Right ventricle myocardium inferior (tissue), 1 donor: ENCODE results near the gene GOLGA5. TPM values are rescaled to one million over a fixed set of nuclear protein-coding genes. Genes with fewer than 3 reads are reported as not detected.

Source experiments
- ATAC-seq: fragments of 200-7000 bp; cut with Tn5 transposase; one replicate; pipeline ENCODE4 v1.9.1; 2020; ENCODE audit warnings: mild to moderate bottlenecking, moderate library complexity
- DNase-seq: peaks from one replicate; pipeline ENCODE4 v3.0.0; 2021; ENCODE audit errors: missing footprints
- intact Hi-C: fragments of 100-400 bp; cut with DNase I; formaldehyde crosslinking; loops from one replicate; pipeline ENCODE4 v1.11.0; 2022
- total RNA-seq: library from RNA; stranded (reverse); fragmentation: NEBNext Ultra II Directional; extraction: Animal tissue kit (Norgen Biotek cat#: 25700); gene quantifications from one replicate; pipeline ENCODE4 v1.2.1, GENCODE V29; 2021
- donor health status: DM: no; HTN: yes; CAD: no; lungs with severe emphysema.

The GOLGA5 gene
- total RNA-seq, 1 donor from 2014 or later = 18.9 TPM

- intact Hi-C loops = no loop called here
- ATAC-seq = no peak
These were observed 68.0 kb downstream of the GOLGA5 start for GRCh38 chr14:92861856-92862745.

GRCh38 chr14:92863286-92864080, 69.4 kb downstream of the GOLGA5 start:
- ATAC-seq (no peak), DNase-seq (no peak)
- intact Hi-C loops = no loop called here

More at GRCh38 chr14:92861856-92862745, 68.0 kb downstream of the GOLGA5 start:
- no peak for DNase-seq

DNA sequence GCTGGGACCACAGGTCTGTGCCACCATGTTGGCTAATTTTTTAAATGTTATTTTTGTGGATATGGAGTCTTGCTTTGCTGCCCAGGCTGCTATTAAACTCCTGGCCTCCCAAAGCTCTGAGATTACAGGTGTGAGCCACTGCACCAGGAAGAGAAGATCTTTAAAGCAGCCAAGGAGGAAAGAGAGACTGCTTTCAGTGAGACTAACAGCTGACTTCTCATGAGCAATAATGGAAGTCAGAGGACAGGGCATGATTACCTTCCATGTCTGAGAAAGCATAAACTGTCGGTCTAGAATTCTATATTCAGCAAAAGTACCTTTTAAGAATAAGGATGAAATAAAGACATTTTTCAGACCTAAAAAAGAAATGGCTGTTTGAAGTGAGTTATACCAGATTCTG, 71.6 kb downstream of the GOLGA5 start:
- intact Hi-C loops = no loop called here
- DNase-seq = no peak
- no peak for ATAC-seq

DNA sequence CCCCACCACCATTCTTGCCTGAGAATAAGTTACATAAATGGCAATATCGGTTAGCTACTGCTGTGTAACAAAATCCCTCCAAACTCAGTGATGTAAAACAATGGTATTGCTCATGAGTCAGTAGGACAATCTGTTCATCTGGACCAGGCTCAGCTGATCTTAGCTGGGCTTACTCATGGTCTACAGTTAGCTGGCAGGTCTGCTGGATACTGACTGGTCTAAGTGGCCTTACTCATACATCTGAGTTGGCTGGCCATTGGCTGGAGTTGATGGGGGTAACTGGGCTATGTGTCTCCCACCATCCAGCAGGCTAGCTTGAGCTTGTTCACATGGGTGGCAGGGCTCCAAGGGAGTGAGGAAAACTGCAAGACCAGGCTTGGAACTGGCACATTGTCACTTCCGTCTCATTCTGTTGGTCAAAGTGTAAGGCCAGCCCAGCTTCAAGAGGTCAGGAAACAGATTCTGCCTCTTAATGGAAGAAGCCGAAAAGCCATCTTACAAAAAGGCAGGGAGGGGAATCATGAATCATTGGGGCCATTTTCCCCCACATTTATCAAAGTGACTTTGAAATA, 72.2 kb downstream of the GOLGA5 start:
- DNase-seq = no peak
- intact Hi-C loops = no loop called here
- ATAC-seq = no peak

- ATAC-seq (no peak), DNase-seq (no peak)
- intact Hi-C loops = no loop called here
These were observed 73.1 kb downstream of the GOLGA5 start for GRCh38 chr14:92866901-92867865.

GRCh38 chr14:92874962-92875661, 81.0 kb downstream of the GOLGA5 start:
- intact Hi-C loops = no loop called here
- DNase-seq (no peak), ATAC-seq (no peak)

DNA sequence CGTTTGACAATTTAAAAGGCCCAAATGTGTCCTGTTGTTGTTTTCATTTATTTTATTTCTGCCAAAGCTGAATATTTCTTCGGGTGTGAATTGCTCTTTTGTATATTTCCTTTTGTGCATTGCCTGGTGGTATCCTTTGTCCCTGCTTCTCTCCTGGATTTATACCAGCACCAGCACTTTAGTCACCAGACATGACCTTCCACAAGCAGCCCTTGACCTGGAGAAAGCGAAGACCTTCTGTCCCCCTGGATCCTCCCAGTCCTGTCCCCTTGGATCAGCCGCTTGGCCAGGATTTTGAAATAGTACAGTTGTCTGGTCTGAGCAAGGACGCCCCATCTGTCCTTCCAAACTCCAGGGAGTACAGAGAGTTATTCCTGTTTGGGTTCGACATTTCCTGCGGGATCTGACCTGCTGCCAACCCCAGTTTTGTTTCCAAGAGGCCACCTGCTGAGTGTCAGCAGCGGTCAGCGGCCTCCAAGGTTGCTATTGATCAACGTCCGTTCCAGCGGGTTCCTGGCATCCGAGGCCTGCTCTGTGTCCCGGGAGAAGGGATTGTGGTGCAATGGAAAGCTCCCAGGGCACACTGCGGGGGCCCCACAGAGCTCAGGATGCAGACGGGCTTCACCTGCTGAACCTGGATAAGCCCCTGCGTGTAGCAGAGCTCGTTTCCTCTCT, 83.8 kb downstream of the GOLGA5 start:
- intact Hi-C loops = no loop called here

DNA sequence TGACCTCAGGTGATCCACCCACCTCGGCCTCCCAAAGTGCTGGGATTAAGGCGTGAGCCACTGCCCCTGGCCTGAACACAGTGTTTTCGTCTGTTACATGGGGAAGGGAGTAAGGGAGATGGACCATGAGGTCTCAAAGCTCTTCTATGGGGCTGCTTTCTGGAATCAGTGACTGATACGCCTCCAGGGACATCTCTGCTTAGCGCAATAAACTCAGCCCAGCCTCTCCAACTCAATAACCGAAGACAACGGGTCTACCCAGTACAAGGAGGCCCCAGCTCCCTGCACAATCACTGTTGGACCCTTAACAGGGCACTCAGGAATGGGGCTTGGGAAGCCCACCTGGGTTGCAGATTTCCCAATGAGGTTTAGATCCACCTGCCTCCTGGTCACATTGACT, 86.2 kb downstream of the GOLGA5 start:
- ATAC-seq (no peak), DNase-seq (no peak)
- intact Hi-C loops = loop anchor here (2.0 to 5.0 kb wide), 2 partner anchors 72 to 258 kb away; no protein-coding TSS in a partner anchor

More for the DNA sequence above, 83.8 kb downstream of the GOLGA5 start:
- DNase-seq = peak; percentile 73
- ATAC-seq = peak; percentile 89

DNA sequence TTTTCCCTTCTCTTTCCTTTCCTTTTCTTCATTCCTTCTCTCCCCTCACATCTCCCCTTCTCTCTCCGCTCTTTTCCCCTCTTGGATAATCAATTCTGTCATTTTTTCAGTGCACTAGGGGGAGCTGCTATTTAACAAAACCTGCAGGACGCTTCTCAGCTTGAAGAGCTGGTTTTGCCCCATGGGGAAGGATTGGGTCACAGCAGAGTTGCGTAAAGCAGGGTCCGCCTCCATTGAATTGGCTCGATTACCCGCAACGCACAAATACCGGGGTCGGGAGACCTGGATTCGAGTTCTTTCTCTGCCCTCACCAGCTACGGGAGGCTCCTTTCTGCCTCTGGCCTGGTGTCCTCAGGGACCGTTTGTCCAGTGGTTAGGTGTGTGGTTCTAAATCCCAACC, 86.7 kb downstream of the GOLGA5 start:
- intact Hi-C loops = loop anchor here (2.0 to 5.0 kb wide), 2 partner anchors 71 to 258 kb away; no protein-coding TSS in a partner anchor
- ATAC-seq (peak; percentile 43), DNase-seq (no peak)

DNA sequence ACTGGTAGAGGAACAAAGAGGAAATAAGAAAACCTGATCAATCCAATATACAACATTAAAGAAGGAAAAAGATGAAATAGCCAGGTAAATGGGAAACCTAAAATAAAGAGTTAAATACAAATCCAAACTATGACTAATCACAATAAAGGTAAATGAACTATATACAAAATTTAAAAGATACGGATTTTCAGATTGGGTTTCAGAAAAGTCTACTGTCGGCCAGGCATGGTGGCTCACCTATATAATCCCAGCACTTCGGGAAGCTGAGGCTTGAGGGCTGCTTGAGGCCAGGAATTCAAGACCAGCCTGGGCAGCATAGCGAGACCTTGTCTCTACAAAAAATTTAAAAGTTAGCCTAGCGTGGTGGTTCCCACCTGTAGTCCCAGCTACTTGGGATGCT, 89.0 kb downstream of the GOLGA5 start:
- DNase-seq (no peak), ATAC-seq (no peak)
- intact Hi-C loops = loop anchor here (5.0 kb wide), 1 partner anchor 69 kb away; no protein-coding TSS in a partner anchor

DNA sequence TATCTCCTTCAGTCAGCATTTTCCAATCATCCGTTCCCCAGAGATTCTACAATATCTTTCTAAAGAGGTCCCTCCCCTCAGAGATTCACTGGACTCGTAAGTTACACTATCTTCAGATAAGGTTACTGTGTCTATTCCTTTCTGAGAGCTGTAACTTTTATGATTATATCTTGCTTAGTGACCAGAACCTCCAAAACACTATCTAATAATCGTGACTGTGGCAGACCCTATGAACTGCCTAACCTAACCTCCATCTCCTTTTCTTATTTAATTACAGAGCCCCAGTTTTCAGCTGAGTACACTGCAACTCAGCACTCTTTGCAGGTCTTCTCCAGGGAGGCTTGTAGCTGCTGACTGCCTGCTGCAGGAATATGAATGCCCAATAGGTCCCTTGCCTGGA, 90.3 kb downstream of the GOLGA5 start:
- ATAC-seq (no peak), DNase-seq (no peak)
- intact Hi-C loops = loop anchor here (5.0 kb wide), 1 partner anchor 68 kb away; no protein-coding TSS in a partner anchor

DNA sequence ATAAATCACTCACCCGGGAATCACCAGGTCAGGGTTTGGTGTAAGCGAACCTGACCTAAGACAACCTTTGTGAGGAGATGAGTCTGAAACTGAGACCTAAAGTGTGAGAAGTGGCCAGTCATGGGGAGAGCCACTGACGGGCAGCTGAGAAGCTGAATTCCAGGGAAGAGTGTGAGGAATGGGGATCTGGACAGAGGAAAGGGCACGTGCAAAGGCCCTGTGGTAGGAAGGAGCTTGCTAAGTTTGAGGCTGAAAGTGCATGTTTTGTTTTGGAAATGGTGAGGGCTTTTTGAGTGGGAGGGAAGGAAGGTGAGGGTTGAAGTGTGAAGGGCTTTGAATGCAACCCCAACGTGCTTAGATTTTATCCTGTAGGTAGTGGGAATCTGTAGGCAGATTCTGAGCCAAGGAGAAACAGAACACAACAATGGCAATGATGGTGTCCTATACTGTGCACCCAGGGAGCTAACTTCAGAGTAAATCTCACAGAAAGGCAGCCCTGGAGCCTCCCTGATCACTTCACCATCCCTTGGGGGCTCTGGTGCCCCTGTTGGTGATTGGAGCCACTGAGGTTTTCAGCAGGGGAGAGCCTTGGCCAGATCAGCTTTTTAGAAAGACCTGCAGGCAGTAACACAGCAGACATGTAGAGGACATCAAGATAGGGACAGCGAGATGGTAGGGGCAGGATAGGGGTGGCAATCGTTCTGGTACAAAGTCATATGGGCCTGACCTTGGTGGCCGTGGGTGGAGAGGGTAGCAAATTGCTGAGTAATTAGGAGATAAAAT, 91.4 kb downstream of the GOLGA5 start:
- intact Hi-C loops = no loop called here
- no peak for DNase-seq
- ATAC-seq = no peak

DNA sequence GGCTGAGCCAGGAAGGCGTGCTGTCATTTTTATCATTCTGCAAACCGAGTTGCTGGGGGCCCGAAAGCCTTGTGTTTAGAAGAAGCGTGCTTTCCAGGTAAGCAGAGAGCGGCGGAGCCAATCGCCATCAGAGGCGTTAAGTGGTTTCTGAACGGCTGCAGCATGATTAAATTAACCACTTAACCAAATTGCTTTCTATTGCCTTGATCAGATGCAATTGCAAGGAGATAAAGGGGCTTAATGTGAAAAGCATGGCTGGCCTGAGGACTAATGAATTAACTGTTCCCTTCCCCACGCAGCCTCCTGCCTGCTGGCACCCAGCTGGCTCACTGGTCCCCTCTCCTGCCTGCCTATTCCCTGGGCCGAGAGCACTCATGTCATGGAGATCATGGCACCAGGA, 92.2 kb downstream of the GOLGA5 start:
- intact Hi-C loops = no loop called here
- ATAC-seq = no peak

DNA sequence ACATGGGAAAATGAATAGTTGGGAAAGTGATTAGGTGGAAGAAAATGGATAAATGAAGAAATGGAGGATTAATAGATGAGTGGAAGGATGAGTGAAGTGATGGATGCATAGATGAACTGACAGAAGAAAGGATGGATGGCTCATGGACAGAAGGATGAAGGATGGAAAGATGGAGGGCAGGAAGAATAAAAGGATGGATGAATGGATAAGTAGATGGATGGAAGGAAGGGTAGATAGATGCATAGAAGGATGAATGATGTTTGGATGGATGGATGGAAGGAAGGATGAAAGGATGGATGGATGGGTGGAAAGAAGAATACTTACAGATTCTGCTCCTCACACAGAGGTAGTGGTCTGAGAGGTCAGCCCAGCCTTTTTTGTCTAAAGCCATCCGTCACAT, 93.1 kb downstream of the GOLGA5 start:
- intact Hi-C loops = no loop called here
- ATAC-seq = no peak
- no peak for DNase-seq

More for the DNA sequence above, 92.2 kb downstream of the GOLGA5 start:
- DNase-seq = no peak

GRCh38 chr14:92888896-92889295, 94.8 kb downstream of the GOLGA5 start:
- intact Hi-C loops = no loop called here
- ATAC-seq (no peak), DNase-seq (no peak)
